Gastrocnemius medialis (tissue), 4 donors: ENCODE data around the gene MARCHF3.

Experiments used
- CTCF ChIP-seq, 5 experiments: fragments of 450-650 bp in 3 of 5; fragments of 200-600 bp in 2 of 5; sonication (generic) in 2 of 5; IDR thresholded peaks in 4 of 5; conservative IDR thresholded peaks in 1 of 5; 1 replicate in 4 of 5; 2 replicates in 1 of 5; pipeline ENCODE4 v1.5.1; 2016 to 2019; ENCODE audit warnings: antibody characterized with exemption in 5 of 5, mild to moderate bottlenecking in 3 of 5, moderate library complexity in 3 of 5
- POLR2A ChIP-seq, 2 donors: fragments of 450-650 bp; IDR thresholded peaks; one replicate each; pipeline ENCODE4 v1.6.1; 2017; ENCODE audit warnings: antibody characterized with exemption in 2 of 2, mild to moderate bottlenecking in 2 of 2, moderate library complexity in 2 of 2

DNA sequence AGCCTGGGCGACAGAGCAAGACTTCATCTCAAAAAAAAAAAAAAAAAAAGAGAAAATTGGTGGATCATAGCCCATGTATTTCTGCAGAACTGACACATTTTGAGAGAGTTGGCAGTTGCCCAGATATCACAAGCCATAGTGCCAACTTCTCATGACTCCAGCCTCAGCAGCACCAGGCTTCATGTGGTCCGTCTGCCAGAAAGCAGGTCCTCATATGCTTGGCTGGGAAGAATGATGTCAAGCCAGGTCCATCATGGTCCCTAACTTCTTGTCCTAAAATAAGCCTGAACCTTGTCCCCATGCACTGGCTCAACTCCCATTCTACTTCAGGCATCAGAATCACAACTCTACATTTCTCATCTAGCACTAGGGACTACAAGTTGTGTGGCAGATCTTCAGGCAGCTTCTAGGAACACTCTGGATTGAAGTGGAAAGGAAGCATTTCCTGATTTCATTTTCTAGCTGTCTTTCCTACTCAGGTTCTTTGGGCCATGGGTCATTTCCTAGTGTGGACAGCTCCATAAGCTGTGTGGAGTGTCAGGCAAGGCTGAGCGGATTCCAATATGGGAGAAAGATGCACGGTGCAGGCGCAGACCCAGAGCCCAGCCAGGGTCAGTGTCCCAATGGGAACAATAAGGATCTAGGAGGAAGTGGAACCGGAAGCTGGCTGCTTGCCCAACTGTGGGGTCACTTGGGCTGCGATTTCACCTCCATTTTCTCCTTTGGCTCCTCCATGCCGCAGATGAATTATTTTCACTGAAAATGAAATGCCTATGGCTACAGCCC, 163.3 kb downstream of the MARCHF3 start:
- TF ChIP-seq CTCF (IDR thresholded peaks at IDR 0.05 in 4 of 5, conservative IDR thresholded peaks at IDR 0.05 in 1 of 5) (no peak), POLR2A (IDR thresholded peaks at IDR 0.05) (no peak)
